GM13977 (cell line): Measurements from ENCODE around the gene SENP2.

Experiments
- DNase-seq: peaks from one replicate; pipeline ENCODE4 v3.0.0; 2012; ENCODE audit warnings: low spot score
- CTCF ChIP-seq: IDR thresholded peaks from 2 replicates; pipeline ENCODE4 v1.5.1; 2012; ENCODE audit warnings: mild to moderate bottlenecking, control low read depth; ENCODE audit not compliant: insufficient read depth; ENCODE audit errors: extremely low read depth, missing control alignments
- in situ Hi-C: fragments of 300-500 bp; cut with MboI; formaldehyde crosslinking; loops from one replicate; pipeline ENCODE4 v1.12.0; 2022; ENCODE audit warnings: low sequenced_read_pairs, low pct_unique_long_range_greater_than_20kb, mixed read lengths, inconsistent platforms; ENCODE audit not compliant: unreplicated experiment

SENP2 gene

GRCh38 chr3:185583925-185584324 lies 2.2 kb upstream of the SENP2 start:
- in situ Hi-C loops = no loop called here
- DNase-seq = no peak
- no peak for TF ChIP-seq CTCF

GRCh38 chr3:185584686-185585085 lies 1.4 kb upstream of the SENP2 start:
- DNase-seq = no peak
- no peak for TF ChIP-seq CTCF
- in situ Hi-C loops = no loop called here

GRCh38 chr3:185585518-185585858 lies 607 bp upstream of the SENP2 start:
- in situ Hi-C loops = no loop called here
- DNase-seq = no peak

GRCh38 chr3:185586686-185587039 lies 568 bp downstream of the SENP2 start:
- in situ Hi-C loops = no loop called here
- no peak for TF ChIP-seq CTCF
- DNase-seq = no peak

More at GRCh38 chr3:185585518-185585858, 607 bp upstream of the SENP2 start:
- TF ChIP-seq CTCF = no peak

GRCh38 chr3:185594073-185594472 lies 8.0 kb downstream of the SENP2 start:
- in situ Hi-C loops = no loop called here
- DNase-seq = no peak
- TF ChIP-seq CTCF = no peak

- peak; percentile 39 for DNase-seq
- in situ Hi-C loops = no loop called here
- TF ChIP-seq CTCF = no peak
These were observed 9.4 kb downstream of the SENP2 start for GRCh38 chr3:185595526-185595925.

GRCh38 chr3:185605566-185605965 lies 19.5 kb downstream of the SENP2 start:
- in situ Hi-C loops = no loop called here
- no peak for TF ChIP-seq CTCF
- no peak for DNase-seq
